Measurements from ENCODE around the gene SETD1B. TPM values are rescaled to one million over a fixed set of nuclear protein-coding genes. Genes with fewer than 3 reads are reported as not detected.

The SETD1B gene
- total and polyA plus RNA-seq, 4 experiments from 2014 or later = 0.13 to 69.3 (median 35.2) TPM

DNA sequence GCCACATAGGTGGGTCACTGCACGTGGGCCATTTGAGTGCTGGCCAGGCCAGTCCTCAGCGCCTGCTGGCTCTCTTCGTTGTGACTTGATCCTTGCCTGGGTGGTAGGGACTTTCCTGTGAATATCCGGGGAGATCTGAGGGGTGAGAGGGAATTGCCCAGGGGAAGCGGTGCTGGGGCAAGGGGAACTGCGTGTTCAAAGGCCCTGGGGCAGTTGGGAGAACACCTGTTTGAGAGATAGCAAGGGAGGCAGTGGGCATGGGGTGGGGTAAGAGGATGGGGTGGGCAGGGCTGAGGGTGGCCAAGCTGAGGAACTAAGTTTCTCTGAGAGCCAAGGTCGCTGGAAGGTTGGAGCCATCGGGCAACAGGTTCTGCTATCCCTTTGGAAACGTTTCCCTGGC, 25.0 kb downstream of the SETD1B start:
- ChIA-PET POLR2A (ENCODE audit: partially characterized antibody) (interaction anchor here (1.4 to 44.6 kb wide), 5 partner anchors 8 to 90 kb away, joined by 3 to 2727 read pairs (median 7); partner anchors contain the start of genes CFAP251, RHOF and SETD1B), CTCF (ENCODE audit: partially characterized antibody) (interaction anchor here (1.2 to 4.4 kb wide), 4 partner anchors 9 to 35 kb away, joined by 3 to 28 read pairs (median 6); partner anchors contain the start of gene RHOF)
- peaks cover 43 to 62% of the 10 kb centered on the region in 2 donors for H3K36me3 Mint-ChIP-seq
- no peaks in the 10 kb centered on the region for H3K27me3 Mint-ChIP-seq
- Histone ChIP-seq H3K4me3 (ENCODE audit: low read length in 2 of 2) (no peak overlapping the region), H3K36me3 (ENCODE audit: insufficient read depth, low read length) (peaks cover 59% of the 10 kb centered on the region), H3K27me3 (ENCODE audit: insufficient read depth, low read length) (no peaks in the 10 kb centered on the region), H3K9me3 (ENCODE audit: control insufficient read depth in 1 of 2, low read length in 2 of 2) (no peaks in the 10 kb centered on the region), H3K4me1 (ENCODE audit: insufficient read depth, low read length) (no peaks in the 10 kb centered on the region), H3K27ac (ENCODE audit: low read depth, low read length) (no peak overlapping the region)
- no peak for DNase-seq
- no peak overlapping the region for H3K4me3 Mint-ChIP-seq
- intact Hi-C loops (cut with micrococcal nuclease) = no loop called here
- peaks cover 0 to 2% (median 0%) of the 10 kb centered on the region in 8 donors for H3K9me3 Mint-ChIP-seq
- H3K27ac Mint-ChIP-seq = peak overlapping the region in 6 of 7 donors; percentile 27 to 88 (median 54)
- H3K4me1 Mint-ChIP-seq = peaks cover 0 to 3% (median 0%) of the 10 kb centered on the region in 4 donors

DNA sequence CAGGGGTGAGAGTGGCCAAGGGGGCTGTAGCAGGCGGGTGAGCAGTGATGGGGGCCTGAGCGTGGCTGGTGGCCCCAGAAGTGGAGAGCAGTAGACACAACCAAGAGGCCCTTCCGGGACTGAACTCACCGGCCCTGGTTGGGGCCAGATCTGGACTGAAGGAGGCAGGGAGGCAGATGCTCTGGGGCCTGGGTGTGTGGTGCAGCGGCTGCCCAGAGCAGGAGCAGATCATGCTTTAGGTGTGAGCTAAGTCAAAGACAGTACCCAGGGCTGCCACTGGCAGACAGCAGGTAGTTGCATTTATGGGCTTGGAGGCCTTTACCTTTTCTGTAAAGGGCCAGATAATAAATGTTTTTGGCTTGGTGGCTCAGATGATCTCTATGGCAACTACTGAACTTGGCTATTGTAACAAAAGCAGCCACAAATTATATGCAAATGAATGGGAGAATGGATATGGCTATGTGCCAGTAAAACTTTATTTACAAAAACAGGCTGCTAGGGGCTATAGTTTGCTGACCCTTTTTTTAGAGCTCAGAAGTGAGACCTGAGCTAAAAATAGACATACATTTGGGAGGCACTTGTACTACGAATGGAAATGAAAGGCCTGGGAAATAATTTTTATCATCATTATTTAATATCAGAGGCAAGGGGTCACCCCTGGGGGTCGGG, 25.6 kb downstream of the SETD1B start:
- H3K4me1 Mint-ChIP-seq = peaks cover 0 to 6% (median 0%) of the 10 kb centered on the region in 4 donors
- no peaks in the 10 kb centered on the region for H3K27me3 Mint-ChIP-seq
- intact Hi-C loops (cut with micrococcal nuclease) = no loop called here
- peaks cover 54% of the 10 kb centered on the region for H3K36me3 ChIP-seq (ENCODE audit: insufficient read depth, low read length)
- H3K9me3 Mint-ChIP-seq = peaks cover 0 to 2% (median 0%) of the 10 kb centered on the region in 8 donors
- POLR2A ChIA-PET (ENCODE audit: partially characterized antibody) = interaction anchor here (44.6 kb wide), 1 partner anchor 39 kb away, joined by 2727 read pairs; the partner anchor contains the start of genes RHOF and SETD1B
- H3K27me3 ChIP-seq (ENCODE audit: insufficient read depth, low read length) = no peaks in the 10 kb centered on the region
- H3K27ac Mint-ChIP-seq = peak overlapping the region in 2 of 7 donors; percentile 27 to 51
- DNase-seq = no peak
- no peak overlapping the region for H3K27ac ChIP-seq (ENCODE audit: low read depth, low read length)
- CTCF ChIA-PET (ENCODE audit: partially characterized antibody) = no interaction called here
- H3K4me3 Mint-ChIP-seq = no peak overlapping the region
- no peaks in the 10 kb centered on the region for H3K9me3 ChIP-seq (ENCODE audit: control insufficient read depth in 1 of 2, low read length in 2 of 2)
- peaks cover 43 to 58% of the 10 kb centered on the region in 2 donors for H3K36me3 Mint-ChIP-seq
- H3K4me3 ChIP-seq (ENCODE audit: low read length in 2 of 2) = no peak overlapping the region
- no peaks in the 10 kb centered on the region for H3K4me1 ChIP-seq (ENCODE audit: insufficient read depth, low read length)

DNA sequence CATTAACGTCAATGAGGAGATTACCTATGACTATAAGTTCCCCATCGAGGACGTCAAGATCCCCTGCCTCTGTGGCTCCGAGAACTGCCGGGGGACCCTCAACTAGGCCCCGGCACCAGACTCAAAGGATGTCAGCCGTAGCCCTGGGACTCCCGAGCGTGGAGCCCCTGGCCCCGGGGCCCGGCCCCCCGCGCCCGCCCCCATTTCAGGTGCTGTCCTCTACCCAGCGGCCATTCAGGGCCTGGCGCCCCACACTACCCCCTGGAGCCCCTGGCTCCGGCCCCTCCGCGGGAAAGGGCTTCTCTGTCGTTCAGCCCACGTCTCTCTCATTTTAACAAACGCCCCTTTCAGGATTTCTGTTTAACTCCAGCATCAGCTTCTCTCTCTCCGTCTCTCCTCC, 26.3 kb downstream of the SETD1B start:
- Mint-ChIP-seq H3K27ac (peak overlapping the region in 1 of 7 donors; percentile 70), H3K9me3 (peaks cover 0 to 2% (median 0%) of the 10 kb centered on the region in 8 donors), H3K36me3 (peaks cover 43 to 54% of the 10 kb centered on the region in 2 donors), H3K4me1 (peaks cover 0 to 6% (median 0%) of the 10 kb centered on the region in 4 donors), H3K4me3 (no peak overlapping the region), H3K27me3 (no peaks in the 10 kb centered on the region)
- Histone ChIP-seq H3K9me3 (ENCODE audit: control insufficient read depth in 1 of 2, low read length in 2 of 2) (no peaks in the 10 kb centered on the region), H3K27ac (ENCODE audit: low read depth, low read length) (no peak overlapping the region), H3K27me3 (ENCODE audit: insufficient read depth, low read length) (no peaks in the 10 kb centered on the region), H3K36me3 (ENCODE audit: insufficient read depth, low read length) (peaks cover 54% of the 10 kb centered on the region), H3K4me1 (ENCODE audit: insufficient read depth, low read length) (no peaks in the 10 kb centered on the region), H3K4me3 (ENCODE audit: low read length in 2 of 2) (no peak overlapping the region)
- intact Hi-C loops (cut with micrococcal nuclease) = no loop called here
- DNase-seq = no peak
- ChIA-PET POLR2A (ENCODE audit: partially characterized antibody) (interaction anchor here (44.6 kb wide), 1 partner anchor 39 kb away, joined by 2727 read pairs; the partner anchor contains the start of genes RHOF and SETD1B), CTCF (ENCODE audit: partially characterized antibody) (no interaction called here)

DNA sequence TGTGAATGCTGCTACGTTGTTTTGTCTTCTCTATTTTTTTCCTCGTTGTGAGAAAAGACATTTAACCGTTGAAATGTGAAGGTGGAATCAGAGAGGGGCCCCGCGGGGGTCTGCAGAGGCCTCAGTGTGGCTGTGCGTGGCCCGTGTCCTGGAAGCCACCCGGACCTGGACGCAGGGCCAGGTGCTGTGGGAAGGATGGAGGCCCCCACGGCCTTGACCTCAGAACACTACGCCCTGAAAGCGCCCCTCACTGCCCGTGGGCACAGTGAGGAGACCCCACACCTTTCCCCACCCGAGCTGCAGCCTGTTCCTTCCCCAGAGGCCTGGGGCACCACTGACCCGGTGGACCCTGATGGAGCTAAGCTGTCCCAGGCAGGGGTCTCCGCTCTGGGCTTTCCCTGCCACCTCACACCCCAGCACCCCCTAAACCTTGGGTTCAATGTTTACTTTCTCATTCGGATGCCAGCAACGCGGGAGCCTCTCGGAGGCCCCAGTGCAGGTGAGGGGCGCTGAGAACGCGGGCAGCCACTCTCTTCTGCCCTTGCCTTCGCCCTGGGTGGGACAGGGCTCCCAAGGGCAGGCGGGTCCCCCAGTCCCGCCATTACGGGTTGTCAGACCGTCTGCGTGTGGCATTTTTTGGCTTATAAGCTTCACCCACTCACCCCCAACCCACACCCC, 26.9 kb downstream of the SETD1B start:
- intact Hi-C loops (cut with micrococcal nuclease) = no loop called here
- Mint-ChIP-seq H3K27me3 (no peaks in the 10 kb centered on the region), H3K36me3 (peaks cover 43 to 53% of the 10 kb centered on the region in 2 donors), H3K27ac (peak overlapping the region in 1 of 7 donors; percentile 70), H3K9me3 (peaks cover 0 to 2% (median 0%) of the 10 kb centered on the region in 8 donors), H3K4me1 (peaks cover 0 to 6% (median 0%) of the 10 kb centered on the region in 4 donors), H3K4me3 (no peak overlapping the region)
- ChIA-PET CTCF (ENCODE audit: partially characterized antibody) (no interaction called here), POLR2A (ENCODE audit: partially characterized antibody) (no interaction called here)
- H3K36me3 ChIP-seq (ENCODE audit: insufficient read depth, low read length) = peaks cover 54% of the 10 kb centered on the region
- DNase-seq = no peak
- H3K9me3 ChIP-seq (ENCODE audit: control insufficient read depth in 1 of 2, low read length in 2 of 2) = no peaks in the 10 kb centered on the region
- no peak overlapping the region for H3K27ac ChIP-seq (ENCODE audit: low read depth, low read length)
- H3K27me3 ChIP-seq (ENCODE audit: insufficient read depth, low read length) = no peaks in the 10 kb centered on the region
- no peak overlapping the region for H3K4me3 ChIP-seq (ENCODE audit: low read length in 2 of 2)
- H3K4me1 ChIP-seq (ENCODE audit: insufficient read depth, low read length) = no peaks in the 10 kb centered on the region

DNA sequence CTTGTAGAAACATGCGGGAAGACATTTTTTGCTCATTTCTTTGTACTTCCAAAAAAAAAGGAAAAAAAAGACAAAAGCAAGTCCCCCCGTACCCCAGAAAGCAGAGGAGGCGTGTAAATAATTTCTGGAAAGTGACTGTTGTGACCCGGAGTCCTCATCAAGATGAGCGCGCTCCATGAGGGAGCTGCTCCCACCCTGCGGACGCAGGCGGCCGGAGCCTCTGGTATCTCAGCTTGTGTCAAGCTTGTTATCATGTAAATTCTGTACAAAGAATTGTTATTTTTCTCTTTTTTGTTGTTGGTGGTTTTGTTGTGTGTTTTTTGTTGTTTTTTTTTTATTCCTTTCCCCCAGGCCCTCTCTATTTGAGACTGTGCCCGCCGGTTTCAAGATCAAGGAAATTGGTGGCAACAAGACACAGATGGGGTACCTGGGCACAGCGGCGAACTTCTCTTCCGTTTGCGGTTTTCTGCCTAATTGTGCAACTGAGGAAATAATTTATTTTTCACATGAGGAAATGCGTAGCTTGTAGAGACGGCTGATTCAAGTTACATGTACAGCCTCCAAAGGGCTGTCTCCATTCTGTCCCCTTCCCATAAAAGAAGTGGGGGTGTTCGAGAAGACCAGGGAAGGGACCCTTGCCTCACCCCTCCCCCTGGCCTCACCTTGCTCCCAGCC, 27.9 kb downstream of the SETD1B start:
- no peaks in the 10 kb centered on the region for H3K27me3 Mint-ChIP-seq
- peak overlapping the region in 3 of 7 donors; percentile 18 to 32 (median 32) for H3K27ac Mint-ChIP-seq
- POLR2A ChIA-PET (ENCODE audit: partially characterized antibody) = interaction anchor here (0.7 to 3.2 kb wide), 2 partner anchors 37 to 676 kb away, joined by 3 to 9 read pairs; partner anchors contain the start of gene RHOF
- H3K4me3 Mint-ChIP-seq = no peak overlapping the region
- Histone ChIP-seq H3K4me1 (ENCODE audit: insufficient read depth, low read length) (no peaks in the 10 kb centered on the region), H3K4me3 (ENCODE audit: low read length in 2 of 2) (no peak overlapping the region), H3K27ac (ENCODE audit: low read depth, low read length) (no peak overlapping the region), H3K36me3 (ENCODE audit: insufficient read depth, low read length) (peaks cover 50% of the 10 kb centered on the region), H3K27me3 (ENCODE audit: insufficient read depth, low read length) (no peaks in the 10 kb centered on the region), H3K9me3 (ENCODE audit: control insufficient read depth in 1 of 2, low read length in 2 of 2) (no peaks in the 10 kb centered on the region)
- H3K9me3 Mint-ChIP-seq = no peaks in the 10 kb centered on the region
- peaks cover 0 to 6% (median 0%) of the 10 kb centered on the region in 4 donors for H3K4me1 Mint-ChIP-seq
- CTCF ChIA-PET (ENCODE audit: partially characterized antibody) = no interaction called here
- peaks cover 36 to 45% of the 10 kb centered on the region in 2 donors for H3K36me3 Mint-ChIP-seq
- DNase-seq = no peak
- intact Hi-C loops (cut with micrococcal nuclease) = no loop called here

DNA sequence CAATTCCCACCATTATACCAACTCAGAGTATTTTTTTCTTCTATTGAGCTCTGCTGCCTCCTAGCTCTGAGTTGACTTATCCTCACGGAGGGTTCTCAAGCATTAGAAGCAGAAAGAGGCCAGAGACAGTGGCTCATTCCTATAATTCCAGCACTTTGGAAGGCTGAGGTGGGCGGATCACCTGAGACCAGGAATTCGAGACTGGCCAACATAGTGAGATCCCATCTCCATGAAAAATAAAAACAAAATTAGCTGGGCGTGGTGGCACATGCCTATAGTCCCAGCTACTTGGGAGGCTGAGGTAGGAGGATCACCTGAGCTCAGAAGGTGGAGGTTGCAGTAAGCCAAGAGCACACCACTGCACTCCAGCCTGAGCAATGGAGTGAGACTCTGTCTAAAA, 33.9 kb downstream of the SETD1B start:
- intact Hi-C loops (cut with micrococcal nuclease) = loop anchor here (2.0 kb wide), 1 partner anchor 43 kb away; no protein-coding TSS in a partner anchor
- CTCF ChIA-PET (ENCODE audit: partially characterized antibody) = interaction anchor here (1.3 to 5.1 kb wide), 6 partner anchors 10 to 51 kb away, joined by 3 to 51 read pairs (median 5); partner anchors contain the start of genes PSMD9 and RHOF
- POLR2A ChIA-PET (ENCODE audit: partially characterized antibody) = interaction anchor here (1.1 to 3.1 kb wide), 9 partner anchors 10 to 407 kb away, joined by 3 to 33 read pairs (median 5); partner anchors contain the start of gene SETD1B
- Mint-ChIP-seq H3K9me3 (no peaks in the 10 kb centered on the region), H3K4me3 (peak overlapping the region in 1 of 8 donors; percentile 20), H3K27me3 (no peaks in the 10 kb centered on the region), H3K36me3 (peaks cover 0 to 4% of the 10 kb centered on the region in 2 donors), H3K4me1 (peaks cover 11 to 18% (median 15%) of the 10 kb centered on the region in 4 donors), H3K27ac (no peak overlapping the region)
- Histone ChIP-seq H3K36me3 (ENCODE audit: insufficient read depth, low read length) (no peaks in the 10 kb centered on the region), H3K4me1 (ENCODE audit: insufficient read depth, low read length) (peaks cover 9% of the 10 kb centered on the region), H3K4me3 (ENCODE audit: low read length in 2 of 2) (no peak overlapping the region), H3K27me3 (ENCODE audit: insufficient read depth, low read length) (no peaks in the 10 kb centered on the region), H3K27ac (ENCODE audit: low read depth, low read length) (no peak overlapping the region), H3K9me3 (ENCODE audit: control insufficient read depth in 1 of 2, low read length in 2 of 2) (no peaks in the 10 kb centered on the region)
- DNase-seq = no peak
